ENCODE measurements around the gene MCTP1.
"Not testable (repeated sequence)": the region's sequence is repeated elsewhere in the genome, so short reads cannot be mapped to it uniquely, and the experiment has no call there.

The MCTP1 gene

DNA sequence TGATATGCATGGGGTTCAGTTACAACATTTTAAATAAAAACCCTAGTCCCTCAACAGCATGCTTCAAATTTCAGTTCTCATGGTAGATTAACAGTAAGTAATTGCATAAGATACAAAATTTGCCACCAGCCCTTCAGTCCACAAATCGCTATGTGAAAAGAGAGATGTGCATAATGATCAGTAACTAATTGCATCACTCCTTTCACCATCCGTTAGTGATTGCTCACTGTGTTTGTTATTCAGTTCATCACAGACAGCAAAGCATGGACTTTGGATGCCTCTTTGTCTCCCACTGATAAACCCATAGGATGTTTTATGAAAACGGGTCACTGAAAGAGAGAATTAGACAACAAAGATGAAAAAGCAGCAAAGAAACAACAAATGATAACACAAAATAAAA is 103.2 kb downstream of the MCTP1 start:
- DNase-seq (ENCODE audit: low read depth in 2 of 2): no peak

DNA sequence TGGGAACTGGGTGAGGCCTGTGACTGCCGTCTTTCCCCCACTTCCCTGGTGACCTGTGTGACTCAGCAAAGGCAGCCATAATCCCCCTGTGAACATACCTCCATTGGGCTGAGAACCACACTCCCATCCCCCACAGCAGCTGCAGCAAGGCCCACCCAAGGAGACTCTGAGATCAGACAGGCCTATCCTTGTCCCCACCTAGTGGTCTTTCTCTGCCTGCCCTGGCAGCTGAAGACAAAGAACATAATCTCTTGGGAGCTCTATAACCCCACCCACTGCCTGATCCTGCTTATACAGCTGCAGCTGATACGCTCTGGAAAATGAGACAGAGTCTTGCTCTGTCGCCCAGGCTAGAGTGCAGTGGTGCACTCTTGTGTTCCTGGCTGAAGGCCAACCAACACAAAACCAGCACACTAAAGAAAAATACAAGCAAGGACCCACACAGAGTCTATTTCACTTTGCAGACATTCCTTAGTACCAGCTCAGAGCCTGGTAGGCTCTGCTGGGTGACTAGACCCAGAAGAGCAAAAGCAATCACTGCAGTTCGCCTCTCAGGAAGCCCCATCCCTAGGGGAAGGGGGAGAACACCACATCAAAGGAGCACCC is 106.7 kb downstream of the MCTP1 start:
- no peak for DNase-seq (ENCODE audit: low read depth in 2 of 2)

- no peak for DNase-seq (ENCODE audit: low read depth in 2 of 2)
Measured at GRCh38 chr5:95177456-95177855, 107.4 kb downstream of the MCTP1 start.

- DNase-seq (ENCODE audit: low read depth in 2 of 2): no peak
Measured at GRCh38 chr5:95175106-95175505, 109.8 kb downstream of the MCTP1 start.

- DNase-seq (ENCODE audit: low read depth in 2 of 2): no peak
Measured at GRCh38 chr5:95172659-95173058, 112.2 kb downstream of the MCTP1 start.

- no peak for DNase-seq (ENCODE audit: low read depth in 2 of 2)
Measured at GRCh38 chr5:95164861-95165260, 120.0 kb downstream of the MCTP1 start.

- DNase-seq (ENCODE audit: low read depth in 2 of 2): no peak
Measured at GRCh38 chr5:95163079-95163478, 121.8 kb downstream of the MCTP1 start.

- no peak for DNase-seq (ENCODE audit: low read depth in 2 of 2)
Measured at GRCh38 chr5:95162231-95162992, 122.5 kb downstream of the MCTP1 start.

GRCh38 chr5:95159603-95160002 is 125.3 kb downstream of the MCTP1 start:
- no peak for DNase-seq (ENCODE audit: low read depth in 2 of 2)

DNA sequence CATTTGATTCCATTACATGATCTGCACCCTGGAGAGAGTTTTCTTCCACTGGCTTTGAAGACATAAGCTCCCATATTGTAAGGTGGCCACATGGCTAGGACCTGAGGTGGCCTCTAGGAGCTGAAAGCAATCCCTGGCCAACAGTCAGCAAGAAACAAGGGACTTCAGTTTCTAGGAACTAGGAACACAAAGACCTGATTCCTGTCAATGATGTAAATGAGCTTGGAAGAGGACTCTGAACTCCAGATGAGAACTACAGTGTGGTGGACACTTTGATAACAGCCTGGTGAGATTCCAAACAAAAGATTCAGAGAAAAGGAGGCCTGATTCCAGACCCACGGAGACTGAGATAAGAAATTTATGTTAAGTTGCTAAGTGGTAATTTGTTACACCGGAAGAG is 129.0 kb downstream of the MCTP1 start:
- DNase-seq (ENCODE audit: low read depth in 2 of 2): no peak

DNA sequence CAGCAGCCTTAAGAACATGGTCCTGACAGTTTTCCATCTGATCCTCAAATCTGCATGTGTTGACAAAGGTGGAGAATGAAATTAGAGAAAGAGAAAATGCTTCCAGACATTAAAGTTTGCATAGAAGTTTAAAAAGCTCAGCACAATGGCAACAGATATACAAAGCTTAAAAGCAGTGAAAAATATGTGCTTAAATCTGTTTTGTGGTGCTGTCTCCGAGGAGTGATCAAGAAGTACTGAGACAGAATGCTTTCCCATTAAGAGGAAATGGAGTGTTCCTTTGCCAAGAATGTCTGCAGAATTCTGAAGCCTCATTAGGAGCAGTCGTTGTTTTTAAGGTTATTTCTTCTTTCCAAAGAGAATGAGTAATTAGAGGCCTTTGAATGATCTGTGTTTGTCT is 131.4 kb downstream of the MCTP1 start:
- DNase-seq (ENCODE audit: low read depth in 2 of 2): no peak

GRCh38 chr5:95152535-95152934 is 132.4 kb downstream of the MCTP1 start:
- no peak for DNase-seq (ENCODE audit: low read depth in 2 of 2)

GRCh38 chr5:95152131-95152530 is 132.8 kb downstream of the MCTP1 start:
- no peak for DNase-seq (ENCODE audit: low read depth in 2 of 2)

- no peak for DNase-seq (ENCODE audit: low read depth in 2 of 2)
Measured at GRCh38 chr5:95151694-95152093, 133.2 kb downstream of the MCTP1 start.

DNA sequence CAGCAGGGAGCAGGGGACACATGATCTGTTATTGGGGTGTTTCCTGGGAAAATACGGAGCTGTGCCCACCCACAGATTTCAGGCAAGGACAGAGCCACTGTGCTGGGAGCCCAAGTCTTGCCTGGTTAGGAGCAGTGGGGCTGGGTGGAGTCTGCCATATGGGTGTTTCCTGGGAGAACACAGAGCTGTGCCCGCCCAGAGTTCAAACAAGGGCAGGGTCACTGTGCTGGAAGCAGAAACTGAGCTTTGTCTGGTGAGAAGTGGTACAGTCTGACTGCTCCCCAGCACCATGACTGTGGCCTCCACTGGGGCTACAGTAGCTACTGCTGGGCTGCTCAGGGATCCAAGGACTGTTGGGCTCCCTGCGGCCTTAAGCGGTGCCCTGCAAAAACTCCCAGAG is 135.5 kb downstream of the MCTP1 start:
- no peak for DNase-seq (ENCODE audit: low read depth in 2 of 2)

- no peak for DNase-seq (ENCODE audit: low read depth in 2 of 2)
Measured at GRCh38 chr5:95148453-95148852, 136.4 kb downstream of the MCTP1 start.

DNA sequence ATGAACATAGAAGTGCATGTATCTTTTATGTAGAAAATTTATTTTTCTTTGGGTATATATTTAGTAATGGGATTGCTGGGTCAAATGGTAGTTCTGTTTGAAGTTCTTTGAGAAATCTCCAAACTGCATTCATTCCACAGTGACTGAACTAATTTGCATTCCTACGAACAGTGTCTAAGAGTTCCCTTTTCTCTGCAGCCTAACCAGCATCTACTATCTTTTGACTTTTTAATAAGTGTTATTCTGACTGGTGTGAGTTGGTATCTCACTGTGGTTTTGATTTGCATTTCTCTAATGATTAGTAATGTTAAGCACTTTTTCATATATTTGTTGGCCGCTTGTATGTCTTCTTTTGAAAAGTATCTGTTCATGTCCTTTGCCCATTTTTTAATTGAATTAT is 141.0 kb downstream of the MCTP1 start:
- DNase-seq (ENCODE audit: low read depth in 2 of 2): not testable (repeated sequence)

- no peak for DNase-seq (ENCODE audit: low read depth in 2 of 2)
Measured at GRCh38 chr5:95142145-95142544, 142.7 kb downstream of the MCTP1 start.

DNA sequence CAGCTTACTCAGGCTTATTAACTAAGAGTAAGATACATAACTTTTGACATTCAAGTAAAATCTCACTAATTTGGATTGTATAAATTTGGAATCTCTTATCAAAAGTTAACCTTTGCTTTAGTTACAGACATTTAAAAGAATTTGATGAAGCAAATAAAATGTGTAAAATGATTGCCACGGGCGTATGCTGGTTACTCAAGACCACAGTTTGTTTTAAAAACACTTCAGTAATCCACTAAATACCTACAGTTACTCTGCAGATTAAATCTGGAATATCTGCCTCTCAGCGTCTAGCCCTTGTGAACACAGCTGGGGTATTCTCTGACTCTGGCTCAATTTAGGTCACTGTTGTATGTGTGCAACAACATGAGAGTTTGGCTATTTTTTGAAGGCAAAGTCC is 143.8 kb downstream of the MCTP1 start:
- DNase-seq (ENCODE audit: low read depth in 2 of 2): no peak

GRCh38 chr5:95134326-95134725 is 150.6 kb downstream of the MCTP1 start:
- no peak for DNase-seq (ENCODE audit: low read depth in 2 of 2)

- DNase-seq (ENCODE audit: low read depth in 2 of 2): no peak
Measured at GRCh38 chr5:95132096-95132495, 152.8 kb downstream of the MCTP1 start.

DNA sequence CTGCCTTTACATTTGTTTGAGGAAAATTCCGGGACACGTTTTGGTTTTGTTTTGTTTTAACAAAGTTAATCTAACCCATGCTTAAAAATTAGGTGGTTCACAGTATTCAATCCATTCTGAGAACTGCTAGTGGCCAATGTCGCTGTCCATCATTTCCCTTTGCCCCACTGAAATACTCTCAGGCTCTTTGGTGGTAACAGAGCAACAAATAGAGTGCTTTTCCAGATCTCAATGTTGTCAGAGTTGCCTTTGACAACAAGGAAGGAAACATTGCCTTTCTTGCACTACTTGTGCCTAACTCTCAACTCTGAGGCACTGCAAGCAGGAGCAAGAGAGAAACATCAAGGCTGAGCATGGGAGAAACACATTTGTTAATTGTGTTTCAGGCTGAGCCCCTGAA is 154.0 kb downstream of the MCTP1 start:
- no peak for DNase-seq (ENCODE audit: low read depth in 2 of 2)

GRCh38 chr5:95124731-95125130 is 160.2 kb downstream of the MCTP1 start:
- no peak for DNase-seq (ENCODE audit: low read depth in 2 of 2)

DNA sequence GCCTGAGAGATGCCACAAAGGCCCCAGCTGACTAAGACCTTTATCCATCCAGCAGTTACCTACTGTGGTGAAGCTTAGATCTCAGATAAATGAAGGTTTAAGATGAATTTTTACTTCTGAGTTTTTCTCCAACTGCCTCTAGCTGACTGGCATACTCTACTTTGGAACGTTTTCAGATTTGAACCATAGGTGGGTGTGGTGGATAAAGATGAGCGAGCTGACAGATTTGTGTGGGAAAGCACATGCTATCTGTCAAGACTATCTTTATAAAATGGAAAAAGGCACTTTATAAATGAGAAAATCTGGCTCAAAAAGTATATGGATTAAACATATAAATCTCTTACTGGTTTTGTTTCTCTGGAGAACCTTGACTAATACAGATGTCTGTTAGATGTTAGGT is 160.8 kb downstream of the MCTP1 start:
- DNase-seq (ENCODE audit: low read depth in 2 of 2): no peak
